ENCODE results near the gene COL2A1.

COL2A1 gene

DNA sequence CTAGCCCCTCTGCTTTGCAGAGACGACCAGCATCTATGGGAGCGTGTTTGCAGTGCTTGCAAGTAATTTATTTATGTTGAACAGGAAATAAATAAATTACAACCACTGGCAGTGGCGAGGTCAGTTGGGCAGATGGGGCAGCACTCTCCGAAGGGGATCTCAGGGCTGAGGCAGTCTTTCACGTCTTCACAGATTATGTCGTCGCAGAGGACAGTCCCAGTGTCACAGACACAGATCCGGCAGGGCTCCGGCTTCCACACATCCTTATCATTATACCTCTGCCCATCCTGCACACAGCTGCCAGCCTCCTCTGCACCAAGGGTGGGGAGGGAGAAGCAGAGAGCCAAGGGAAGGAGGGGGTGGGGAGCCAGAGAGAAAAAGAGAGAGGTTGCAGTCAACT is 4.5 kb downstream of the COL2A1 start:
- DNase-seq (ENCODE audit: low spot score) = no peak
- no peak overlapping the region for H3K4me3 Mint-ChIP-seq
- H3K9me3 Mint-ChIP-seq = no peaks in the 10 kb centered on the region
- H3K27ac Mint-ChIP-seq = no peak overlapping the region
- H3K36me3 Mint-ChIP-seq (ENCODE audit: low read depth) = no peaks in the 10 kb centered on the region
- H3K4me1 Mint-ChIP-seq (ENCODE audit: low read depth) = peaks cover 19% of the 10 kb centered on the region
- H3K27me3 Mint-ChIP-seq (ENCODE audit: low read depth) = peaks cover 85% of the 10 kb centered on the region

DNA sequence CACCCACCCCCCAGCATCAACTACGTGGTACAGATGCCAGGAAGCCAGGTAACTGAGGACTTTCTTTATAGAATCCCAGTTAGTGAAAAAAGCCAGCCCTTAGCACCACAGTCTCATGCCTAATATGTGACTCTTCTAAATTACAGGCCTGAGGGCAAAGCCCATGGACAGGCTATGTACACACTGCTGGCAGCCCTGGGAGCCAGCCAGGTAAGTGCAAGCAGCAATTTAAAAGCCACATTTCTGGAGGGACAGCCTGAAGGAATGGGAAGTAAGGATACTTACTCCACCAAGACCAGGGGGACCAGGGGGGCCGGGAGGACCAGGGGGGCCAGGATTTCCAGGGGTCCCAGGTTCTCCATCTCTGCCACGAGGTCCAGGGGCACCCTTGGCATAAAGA is 7.0 kb downstream of the COL2A1 start:
- H3K9me3 Mint-ChIP-seq = no peaks in the 10 kb centered on the region
- no peak overlapping the region for H3K27ac Mint-ChIP-seq
- no peak overlapping the region for H3K4me3 Mint-ChIP-seq
- peaks cover 8% of the 10 kb centered on the region for H3K4me1 Mint-ChIP-seq (ENCODE audit: low read depth)
- H3K36me3 Mint-ChIP-seq (ENCODE audit: low read depth) = no peaks in the 10 kb centered on the region
- no peak for DNase-seq (ENCODE audit: low spot score)
- H3K27me3 Mint-ChIP-seq (ENCODE audit: low read depth) = peaks cover 90% of the 10 kb centered on the region

DNA sequence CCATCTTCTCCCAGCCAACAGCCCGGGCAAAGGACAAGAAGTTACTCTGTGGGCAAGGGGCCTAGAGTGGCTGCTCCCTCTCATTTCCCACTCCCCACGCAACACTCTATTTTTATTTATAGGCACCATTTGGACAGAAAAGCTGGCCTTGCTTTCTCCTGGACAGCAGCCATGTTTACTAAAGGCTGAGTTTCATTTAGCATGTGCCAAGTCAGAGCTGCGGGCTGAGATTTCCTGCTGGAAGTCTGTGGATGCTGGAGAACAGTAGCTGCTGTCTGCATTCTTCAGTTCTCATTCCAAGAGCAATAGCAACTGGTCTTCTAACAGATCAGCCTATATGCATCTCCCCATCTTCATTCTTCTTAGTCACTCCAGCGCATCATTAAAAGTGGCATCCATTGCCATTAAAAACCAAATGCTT is 8.3 kb downstream of the COL2A1 start:
- no peak for DNase-seq (ENCODE audit: low spot score)
- peaks cover 4% of the 10 kb centered on the region for H3K4me1 Mint-ChIP-seq (ENCODE audit: low read depth)
- no peaks in the 10 kb centered on the region for H3K36me3 Mint-ChIP-seq (ENCODE audit: low read depth)
- H3K9me3 Mint-ChIP-seq = no peaks in the 10 kb centered on the region
- no peak overlapping the region for H3K4me3 Mint-ChIP-seq
- H3K27ac Mint-ChIP-seq = no peak overlapping the region
- peaks cover 86% of the 10 kb centered on the region for H3K27me3 Mint-ChIP-seq (ENCODE audit: low read depth)

DNA sequence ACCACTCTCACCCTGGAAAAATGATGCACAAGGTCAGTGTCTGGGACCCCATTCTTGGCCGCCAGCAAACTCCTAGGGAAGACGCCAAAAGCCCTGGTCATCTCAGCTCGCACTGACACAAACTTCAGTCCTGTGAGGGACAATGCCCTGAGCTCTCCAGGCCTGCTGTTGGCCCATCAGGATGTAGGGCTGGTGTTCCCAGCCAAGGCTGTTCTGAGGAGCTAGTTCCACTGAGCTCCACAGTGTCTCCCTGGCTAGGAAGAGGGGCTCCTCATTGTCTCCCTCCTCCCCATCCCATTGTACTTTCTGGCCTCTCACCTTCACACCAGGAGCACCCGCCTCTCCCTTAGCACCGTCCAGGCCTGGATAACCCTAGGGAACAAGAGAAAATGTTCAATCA is 10.8 kb downstream of the COL2A1 start:
- DNase-seq (ENCODE audit: low spot score) = no peak
- no peaks in the 10 kb centered on the region for H3K36me3 Mint-ChIP-seq (ENCODE audit: low read depth)
- H3K4me3 Mint-ChIP-seq = no peak overlapping the region
- H3K9me3 Mint-ChIP-seq = no peaks in the 10 kb centered on the region
- peaks cover 22% of the 10 kb centered on the region for H3K4me1 Mint-ChIP-seq (ENCODE audit: low read depth)
- peaks cover 69% of the 10 kb centered on the region for H3K27me3 Mint-ChIP-seq (ENCODE audit: low read depth)
- no peak overlapping the region for H3K27ac Mint-ChIP-seq

DNA sequence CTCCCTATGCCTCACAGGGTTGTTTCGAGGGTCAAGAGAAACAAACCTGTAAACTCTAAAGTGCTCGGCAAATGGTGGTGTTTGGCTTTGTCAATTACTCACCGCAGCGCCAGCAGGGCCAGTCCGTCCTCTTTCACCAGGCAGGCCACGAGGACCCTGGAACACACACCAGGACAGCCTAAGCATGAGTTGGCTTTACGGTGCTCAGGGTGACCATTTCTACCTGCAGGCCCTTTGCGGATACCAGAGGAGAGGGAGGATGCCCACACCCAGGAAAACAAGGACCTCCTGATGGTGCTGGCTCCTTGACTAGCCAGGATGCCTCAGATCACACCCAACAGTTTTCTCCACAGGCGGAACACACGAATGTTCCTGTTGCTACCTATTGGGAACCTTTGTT is 11.5 kb downstream of the COL2A1 start:
- Mint-ChIP-seq H3K27ac (no peak overlapping the region), H3K27me3 (ENCODE audit: low read depth) (peaks cover 68% of the 10 kb centered on the region), H3K36me3 (ENCODE audit: low read depth) (no peaks in the 10 kb centered on the region), H3K9me3 (no peaks in the 10 kb centered on the region), H3K4me3 (no peak overlapping the region), H3K4me1 (ENCODE audit: low read depth) (peaks cover 22% of the 10 kb centered on the region)
- no peak for DNase-seq (ENCODE audit: low spot score)

DNA sequence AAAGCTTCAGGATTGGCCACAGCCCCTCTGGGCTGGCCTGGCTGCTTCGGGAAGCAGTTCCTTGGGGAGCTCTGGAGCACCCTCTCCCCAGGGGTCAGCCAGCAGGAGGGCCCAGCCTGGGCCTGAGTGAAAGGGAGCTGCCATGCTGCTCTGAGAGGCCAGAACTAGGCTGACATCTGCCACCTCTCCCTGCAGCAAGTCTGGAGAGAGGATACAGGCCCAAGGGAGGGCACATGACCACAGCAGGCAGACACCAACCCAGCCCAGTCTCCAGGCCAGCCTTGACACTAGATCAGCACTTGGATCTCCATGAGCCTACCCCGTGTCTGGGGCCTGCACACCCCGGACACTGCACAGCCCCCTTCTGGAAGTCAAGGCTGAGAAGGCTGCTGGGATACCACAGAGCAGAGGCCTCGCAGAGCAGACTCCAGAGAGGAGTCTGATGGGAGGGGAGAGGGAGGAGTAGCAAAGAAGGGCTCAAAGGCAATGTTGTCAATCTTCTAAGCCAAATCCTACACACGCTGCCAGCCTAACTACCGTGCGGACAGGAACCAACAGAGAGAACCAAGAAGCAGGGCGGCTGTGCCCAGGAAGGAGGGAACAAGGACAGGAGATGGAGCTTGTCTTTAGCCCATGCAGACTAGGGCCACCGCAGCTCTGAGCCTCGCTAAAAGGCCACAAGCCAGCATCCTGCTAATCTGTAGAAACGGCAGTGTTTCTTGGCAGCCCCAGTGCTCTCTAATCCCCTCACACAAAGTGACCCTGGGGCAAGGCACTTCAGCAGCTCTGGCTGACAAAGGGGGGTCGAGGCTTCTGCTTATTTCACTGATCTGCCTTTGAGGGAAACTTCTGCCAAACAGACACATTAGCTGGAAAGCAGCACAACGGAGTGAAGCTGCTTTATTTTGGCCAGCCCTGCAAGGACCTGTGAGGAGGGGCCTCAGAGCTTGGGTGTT is 12.9 kb downstream of the COL2A1 start:
- H3K4me3 Mint-ChIP-seq = no peak overlapping the region
- H3K9me3 Mint-ChIP-seq = no peaks in the 10 kb centered on the region
- no peaks in the 10 kb centered on the region for H3K36me3 Mint-ChIP-seq (ENCODE audit: low read depth)
- H3K4me1 Mint-ChIP-seq (ENCODE audit: low read depth) = peaks cover 22% of the 10 kb centered on the region
- DNase-seq (ENCODE audit: low spot score) = no peak
- peaks cover 61% of the 10 kb centered on the region for H3K27me3 Mint-ChIP-seq (ENCODE audit: low read depth)
- H3K27ac Mint-ChIP-seq = no peak overlapping the region

DNA sequence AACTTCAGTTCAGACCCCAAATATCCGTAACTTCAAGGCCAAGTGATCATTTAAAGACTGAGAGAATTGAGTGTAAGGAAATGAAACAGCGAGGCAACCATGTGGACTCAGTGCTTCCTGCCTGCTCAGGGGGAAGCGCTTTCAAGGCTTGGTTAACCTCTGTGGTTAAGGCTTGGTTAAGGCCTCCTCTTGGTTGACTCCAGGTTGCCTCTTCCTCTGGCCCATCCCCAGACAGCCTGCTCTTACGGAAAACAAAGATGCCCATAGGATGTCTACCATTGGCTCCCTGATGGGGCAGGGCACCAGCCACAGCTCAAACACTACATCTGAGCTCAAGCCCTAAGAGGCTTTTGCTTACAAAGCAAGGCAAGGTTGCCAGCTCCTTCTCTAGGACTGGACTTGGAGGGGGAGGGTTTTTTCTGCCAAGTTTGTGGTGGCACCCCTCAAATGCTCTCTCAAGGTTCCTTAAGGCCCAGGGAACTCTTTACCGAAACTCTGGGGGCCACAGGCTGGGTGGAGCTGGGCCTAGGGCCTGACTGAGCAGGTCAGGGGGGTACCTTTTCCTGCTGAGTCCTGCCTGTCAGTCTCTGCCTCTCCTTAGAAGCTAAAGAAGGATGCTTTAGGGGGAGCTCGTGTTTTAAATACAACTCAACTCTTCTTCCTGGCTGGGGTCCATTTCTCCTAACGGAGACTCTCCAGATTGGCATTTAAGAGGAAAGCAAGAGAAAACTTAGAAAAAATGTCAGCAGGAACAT is 13.7 kb downstream of the COL2A1 start:
- Mint-ChIP-seq H3K4me3 (peak overlapping the region; percentile 25), H3K4me1 (ENCODE audit: low read depth) (peaks cover 22% of the 10 kb centered on the region), H3K36me3 (ENCODE audit: low read depth) (no peaks in the 10 kb centered on the region), H3K9me3 (no peaks in the 10 kb centered on the region), H3K27ac (peak overlapping the region; percentile 22), H3K27me3 (ENCODE audit: low read depth) (peaks cover 59% of the 10 kb centered on the region)
- peak; percentile 60 for DNase-seq (ENCODE audit: low spot score)

DNA sequence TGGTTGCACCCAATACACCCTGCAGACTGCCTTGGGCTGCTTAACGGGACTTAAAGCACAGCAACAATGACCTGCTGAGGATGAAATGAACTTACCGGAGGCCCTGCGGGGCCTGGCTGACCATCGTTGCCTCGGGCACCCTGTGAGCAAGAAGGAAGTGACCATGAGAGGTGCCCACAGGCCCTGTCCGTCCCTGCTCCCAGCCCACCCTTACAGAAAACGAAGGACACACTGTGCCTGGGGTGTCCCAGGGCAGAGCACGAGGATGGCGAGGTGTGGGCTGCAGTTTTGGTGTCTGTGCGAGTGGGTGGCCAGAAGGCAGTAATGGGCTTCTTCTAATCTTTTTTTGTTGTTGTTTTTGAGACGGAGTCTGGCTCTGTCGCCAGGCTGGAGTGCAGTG is 14.6 kb downstream of the COL2A1 start:
- H3K27me3 Mint-ChIP-seq (ENCODE audit: low read depth) = peaks cover 52% of the 10 kb centered on the region

DNA sequence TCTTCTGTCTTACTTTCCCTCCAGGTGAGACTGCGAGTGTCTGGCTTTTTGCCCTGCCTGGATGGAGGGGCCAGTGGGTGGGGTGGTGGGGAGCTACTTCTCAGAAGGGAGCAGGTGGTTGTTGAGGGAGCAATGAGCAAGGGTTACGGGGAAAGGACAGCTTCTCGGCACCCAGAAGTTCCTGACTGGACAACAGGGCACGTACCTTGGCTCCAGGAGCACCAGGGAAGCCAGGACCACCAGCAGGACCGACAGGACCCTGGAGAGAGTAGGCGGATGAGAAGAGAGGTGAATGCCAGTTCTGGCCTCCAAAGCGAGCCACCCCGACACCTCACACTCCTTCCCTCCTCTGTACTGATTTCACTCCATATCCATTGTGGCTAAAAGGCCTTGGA is 15.3 kb downstream of the COL2A1 start:
- peaks cover 22% of the 10 kb centered on the region for H3K4me1 Mint-ChIP-seq (ENCODE audit: low read depth)
- H3K9me3 Mint-ChIP-seq = no peaks in the 10 kb centered on the region
- DNase-seq (ENCODE audit: low spot score) = no peak
- no peaks in the 10 kb centered on the region for H3K36me3 Mint-ChIP-seq (ENCODE audit: low read depth)
- H3K27ac Mint-ChIP-seq = no peak overlapping the region
- H3K4me3 Mint-ChIP-seq = no peak overlapping the region
- peaks cover 45% of the 10 kb centered on the region for H3K27me3 Mint-ChIP-seq (ENCODE audit: low read depth)

More for the DNA sequence above, 14.6 kb downstream of the COL2A1 start:
- no peaks in the 10 kb centered on the region for H3K36me3 Mint-ChIP-seq (ENCODE audit: low read depth)
- H3K27ac Mint-ChIP-seq = peak overlapping the region; percentile 29
- peaks cover 22% of the 10 kb centered on the region for H3K4me1 Mint-ChIP-seq (ENCODE audit: low read depth)
- peak overlapping the region; percentile 30 for H3K4me3 Mint-ChIP-seq
- no peak for DNase-seq (ENCODE audit: low spot score)
- no peaks in the 10 kb centered on the region for H3K9me3 Mint-ChIP-seq

DNA sequence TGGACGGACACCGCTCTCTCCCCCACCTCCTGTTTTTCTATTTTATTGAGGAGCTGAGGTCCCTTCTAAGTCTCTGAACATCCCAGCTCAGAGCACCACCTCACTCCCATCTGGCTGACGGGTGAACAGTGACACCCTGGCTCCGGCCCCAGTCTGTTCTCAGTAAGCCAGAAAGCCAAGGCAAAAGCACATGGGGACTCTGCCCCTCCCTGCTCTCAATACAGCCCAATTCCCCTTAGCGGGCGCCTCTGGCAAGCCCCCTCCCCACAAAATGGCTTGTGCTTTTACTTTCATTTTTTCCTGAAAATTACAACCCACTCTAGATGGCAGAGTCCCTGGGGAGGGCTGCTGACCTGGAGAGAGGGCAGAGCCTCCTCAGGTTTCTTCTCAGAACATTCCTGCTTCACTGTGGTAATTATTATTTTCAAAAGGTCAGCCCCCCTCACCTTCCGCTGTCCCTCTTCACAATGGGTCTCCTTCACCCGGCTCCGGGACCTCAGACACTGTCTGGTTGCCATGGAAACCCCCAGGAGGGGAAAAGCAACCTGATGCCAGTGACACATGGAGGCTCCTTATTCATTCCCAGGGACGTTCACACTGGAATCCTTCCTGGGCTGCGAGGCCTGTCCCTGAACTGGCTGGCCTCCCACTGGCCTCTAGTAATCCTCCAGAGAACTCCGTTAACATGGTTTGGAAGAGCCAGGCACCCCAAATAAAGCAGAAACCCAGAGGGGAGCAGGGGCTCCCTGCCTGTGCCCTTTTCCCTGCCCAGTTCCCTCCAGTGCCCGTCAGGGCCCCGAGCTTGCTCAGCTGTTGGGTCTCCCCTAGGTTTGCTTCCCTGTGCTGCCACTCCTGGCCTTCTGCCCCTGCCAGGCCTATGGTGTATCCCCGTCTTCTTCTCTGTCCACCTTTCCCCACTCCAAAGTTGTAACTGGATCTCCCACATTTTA is 15.9 kb downstream of the COL2A1 start:
- Mint-ChIP-seq H3K4me3 (no peak overlapping the region), H3K9me3 (no peaks in the 10 kb centered on the region), H3K27ac (no peak overlapping the region), H3K36me3 (ENCODE audit: low read depth) (no peaks in the 10 kb centered on the region), H3K27me3 (ENCODE audit: low read depth) (peaks cover 39% of the 10 kb centered on the region), H3K4me1 (ENCODE audit: low read depth) (peaks cover 22% of the 10 kb centered on the region)
- no peak for DNase-seq (ENCODE audit: low spot score)

DNA sequence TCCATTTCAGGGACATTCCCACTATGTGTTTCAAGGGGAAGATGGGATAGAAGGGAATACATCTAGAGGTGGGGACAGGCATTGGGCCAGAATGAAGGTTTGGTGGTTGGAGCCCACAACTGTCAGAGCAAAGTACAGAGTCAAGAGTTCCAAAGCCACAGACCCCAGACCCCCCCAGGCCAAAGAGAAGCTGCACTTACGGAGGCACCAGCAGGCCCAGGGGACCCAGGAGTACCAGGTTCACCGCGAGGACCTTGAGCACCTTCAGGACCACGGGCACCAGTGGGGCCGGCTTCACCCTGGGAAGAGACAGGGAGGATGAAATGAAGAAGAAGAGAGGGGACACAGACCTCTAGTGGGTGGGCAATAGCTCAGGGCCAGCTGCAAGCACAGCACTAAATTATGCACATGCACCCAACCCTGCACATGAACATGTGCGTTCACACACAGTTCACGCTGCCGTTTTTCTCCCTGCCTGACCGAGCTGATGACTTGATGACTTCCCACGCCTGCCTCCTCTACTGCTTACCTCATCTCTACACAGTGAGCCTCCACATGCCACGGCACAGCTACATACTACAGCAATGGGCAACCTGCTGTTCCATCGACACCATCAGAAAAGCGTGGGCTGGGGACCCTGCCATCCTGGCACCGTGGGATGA is 16.7 kb downstream of the COL2A1 start:
- Mint-ChIP-seq H3K9me3 (no peaks in the 10 kb centered on the region), H3K27ac (no peak overlapping the region), H3K27me3 (ENCODE audit: low read depth) (peaks cover 31% of the 10 kb centered on the region), H3K4me1 (ENCODE audit: low read depth) (peaks cover 22% of the 10 kb centered on the region), H3K4me3 (no peak overlapping the region), H3K36me3 (ENCODE audit: low read depth) (no peaks in the 10 kb centered on the region)
- DNase-seq (ENCODE audit: low spot score) = no peak

DNA sequence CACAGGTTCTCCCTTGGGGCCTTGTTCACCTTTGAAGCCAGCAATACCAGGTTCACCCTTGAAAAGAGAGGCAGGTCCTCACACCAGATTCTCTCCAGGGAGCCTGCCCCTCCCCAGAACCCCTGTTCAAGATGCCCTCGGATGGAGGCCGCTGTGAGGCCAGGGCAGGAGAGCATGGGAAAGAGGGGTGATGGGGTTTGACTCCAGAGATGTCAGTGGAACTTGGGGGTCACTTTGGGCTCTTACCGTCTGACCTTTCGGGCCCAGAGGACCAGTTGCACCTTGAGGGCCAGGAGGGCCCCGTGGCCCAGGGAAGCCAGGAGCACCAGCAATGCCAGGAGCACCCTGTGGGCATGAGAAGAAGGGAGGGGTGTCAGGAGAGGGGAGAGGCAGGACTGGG is 17.4 kb downstream of the COL2A1 start:
- Mint-ChIP-seq H3K4me3 (no peak overlapping the region), H3K9me3 (no peaks in the 10 kb centered on the region), H3K27ac (no peak overlapping the region), H3K27me3 (ENCODE audit: low read depth) (peaks cover 24% of the 10 kb centered on the region), H3K4me1 (ENCODE audit: low read depth) (peaks cover 22% of the 10 kb centered on the region), H3K36me3 (ENCODE audit: low read depth) (no peaks in the 10 kb centered on the region)
- DNase-seq (ENCODE audit: low spot score) = no peak

DNA sequence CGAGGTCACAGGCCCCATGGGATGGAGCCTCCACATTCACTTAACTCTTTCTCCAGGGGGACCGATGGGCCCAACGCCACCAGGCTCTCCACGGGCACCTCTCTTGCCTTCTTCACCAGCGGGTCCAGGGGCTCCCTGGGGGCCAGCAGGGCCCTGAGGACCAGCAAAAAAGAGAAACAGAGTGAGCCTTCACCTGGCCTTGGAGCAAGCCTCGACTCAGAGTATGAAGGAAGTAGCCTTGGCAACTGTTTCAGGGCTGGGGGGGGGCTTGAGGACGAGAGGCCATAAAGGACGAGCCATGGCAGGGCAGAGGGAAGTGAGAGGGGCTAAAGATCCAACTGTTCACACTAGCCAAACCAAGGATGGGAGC is 18.0 kb downstream of the COL2A1 start:
- Mint-ChIP-seq H3K4me3 (no peak overlapping the region), H3K27me3 (ENCODE audit: low read depth) (peaks cover 21% of the 10 kb centered on the region), H3K36me3 (ENCODE audit: low read depth) (no peaks in the 10 kb centered on the region), H3K4me1 (ENCODE audit: low read depth) (peaks cover 21% of the 10 kb centered on the region), H3K27ac (no peak overlapping the region), H3K9me3 (no peaks in the 10 kb centered on the region)
- no peak for DNase-seq (ENCODE audit: low spot score)

Measured in T-helper 2 cell treated with Interferon-gamma antibody and Interleukin-4, amounts not matched to agents 5 μg/mL and 100 μg/mL, for 36 hours (primary cell).